ENCODE results near the gene ZBTB8B.

DNA sequence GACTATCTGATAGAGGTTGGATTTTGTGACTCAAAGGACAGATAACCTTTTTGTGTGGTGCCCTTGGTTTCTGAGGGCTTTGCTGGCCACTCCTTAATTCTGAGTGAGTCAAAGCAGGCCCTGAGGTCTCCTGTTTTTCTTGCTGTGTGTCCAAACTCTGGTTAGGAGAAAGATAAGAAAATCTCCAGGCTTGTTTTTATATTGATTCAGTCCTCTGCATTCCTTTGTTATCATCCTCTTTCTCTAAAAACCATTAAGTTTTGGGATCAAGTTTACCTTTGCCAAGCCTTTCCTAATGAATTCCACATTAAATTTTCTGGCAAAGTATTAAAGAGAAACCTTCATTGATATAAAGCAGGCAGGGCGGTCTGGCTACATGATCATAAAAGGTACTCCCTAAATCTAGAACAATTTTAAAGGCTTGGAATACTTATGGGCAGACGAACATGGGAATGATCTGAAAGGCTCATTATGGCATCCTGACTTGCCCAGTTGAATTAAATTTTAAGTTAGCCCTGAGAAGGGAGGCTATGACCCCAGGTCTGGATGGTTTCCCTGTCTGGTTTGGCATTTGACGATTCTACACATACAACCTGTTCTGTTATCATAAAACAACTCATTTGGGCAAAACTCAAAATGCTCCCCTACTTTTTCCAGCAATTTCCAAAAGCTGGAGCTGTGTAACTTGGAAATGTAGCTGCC is 20.8 kb downstream of the ZBTB8B start:
- TF ChIP-seq, protein P1, sequence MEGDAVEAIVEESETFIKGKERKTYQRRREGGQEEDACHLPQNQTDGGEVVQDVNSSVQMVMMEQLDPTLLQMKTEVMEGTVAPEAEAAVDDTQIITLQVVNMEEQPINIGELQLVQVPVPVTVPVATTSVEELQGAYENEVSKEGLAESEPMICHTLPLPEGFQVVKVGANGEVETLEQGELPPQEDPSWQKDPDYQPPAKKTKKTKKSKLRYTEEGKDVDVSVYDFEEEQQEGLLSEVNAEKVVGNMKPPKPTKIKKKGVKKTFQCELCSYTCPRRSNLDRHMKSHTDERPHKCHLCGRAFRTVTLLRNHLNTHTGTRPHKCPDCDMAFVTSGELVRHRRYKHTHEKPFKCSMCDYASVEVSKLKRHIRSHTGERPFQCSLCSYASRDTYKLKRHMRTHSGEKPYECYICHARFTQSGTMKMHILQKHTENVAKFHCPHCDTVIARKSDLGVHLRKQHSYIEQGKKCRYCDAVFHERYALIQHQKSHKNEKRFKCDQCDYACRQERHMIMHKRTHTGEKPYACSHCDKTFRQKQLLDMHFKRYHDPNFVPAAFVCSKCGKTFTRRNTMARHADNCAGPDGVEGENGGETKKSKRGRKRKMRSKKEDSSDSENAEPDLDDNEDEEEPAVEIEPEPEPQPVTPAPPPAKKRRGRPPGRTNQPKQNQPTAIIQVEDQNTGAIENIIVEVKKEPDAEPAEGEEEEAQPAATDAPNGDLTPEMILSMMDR (IDR thresholded peaks at IDR 0.05) = no peak
- TF ChIP-seq, protein P2, sequence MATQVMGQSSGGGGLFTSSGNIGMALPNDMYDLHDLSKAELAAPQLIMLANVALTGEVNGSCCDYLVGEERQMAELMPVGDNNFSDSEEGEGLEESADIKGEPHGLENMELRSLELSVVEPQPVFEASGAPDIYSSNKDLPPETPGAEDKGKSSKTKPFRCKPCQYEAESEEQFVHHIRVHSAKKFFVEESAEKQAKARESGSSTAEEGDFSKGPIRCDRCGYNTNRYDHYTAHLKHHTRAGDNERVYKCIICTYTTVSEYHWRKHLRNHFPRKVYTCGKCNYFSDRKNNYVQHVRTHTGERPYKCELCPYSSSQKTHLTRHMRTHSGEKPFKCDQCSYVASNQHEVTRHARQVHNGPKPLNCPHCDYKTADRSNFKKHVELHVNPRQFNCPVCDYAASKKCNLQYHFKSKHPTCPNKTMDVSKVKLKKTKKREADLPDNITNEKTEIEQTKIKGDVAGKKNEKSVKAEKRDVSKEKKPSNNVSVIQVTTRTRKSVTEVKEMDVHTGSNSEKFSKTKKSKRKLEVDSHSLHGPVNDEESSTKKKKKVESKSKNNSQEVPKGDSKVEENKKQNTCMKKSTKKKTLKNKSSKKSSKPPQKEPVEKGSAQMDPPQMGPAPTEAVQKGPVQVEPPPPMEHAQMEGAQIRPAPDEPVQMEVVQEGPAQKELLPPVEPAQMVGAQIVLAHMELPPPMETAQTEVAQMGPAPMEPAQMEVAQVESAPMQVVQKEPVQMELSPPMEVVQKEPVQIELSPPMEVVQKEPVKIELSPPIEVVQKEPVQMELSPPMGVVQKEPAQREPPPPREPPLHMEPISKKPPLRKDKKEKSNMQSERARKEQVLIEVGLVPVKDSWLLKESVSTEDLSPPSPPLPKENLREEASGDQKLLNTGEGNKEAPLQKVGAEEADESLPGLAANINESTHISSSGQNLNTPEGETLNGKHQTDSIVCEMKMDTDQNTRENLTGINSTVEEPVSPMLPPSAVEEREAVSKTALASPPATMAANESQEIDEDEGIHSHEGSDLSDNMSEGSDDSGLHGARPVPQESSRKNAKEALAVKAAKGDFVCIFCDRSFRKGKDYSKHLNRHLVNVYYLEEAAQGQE (IDR thresholded peaks at IDR 0.05; ENCODE audit: insufficient read depth in 1 of 2, low read depth in 2 of 2, low read length in 1 of 2) = no peak
- TF ChIP-seq POLR2AphosphoS5 (IDR thresholded peaks at IDR 0.05; ENCODE audit: low read depth, low read length) (no peak), SIN3A (IDR thresholded peaks at IDR 0.05; ENCODE audit: borderline replicate concordance, insufficient read depth, low read depth, low read length) (no peak), TCF7L2 (IDR thresholded peaks at IDR 0.05; ENCODE audit: low read depth, low read length) (no peak)

Measured in Panc1 (cell line).